Measurements from ENCODE around the gene LAMA2. TPM values are rescaled to one million over a fixed set of nuclear protein-coding genes. Genes with fewer than 3 reads are reported as not detected.

The LAMA2 gene
- total and polyA plus RNA-seq, 3 donors from 2014 or later, result 25.9 to 94.8 (median 56.0) TPM

DNA sequence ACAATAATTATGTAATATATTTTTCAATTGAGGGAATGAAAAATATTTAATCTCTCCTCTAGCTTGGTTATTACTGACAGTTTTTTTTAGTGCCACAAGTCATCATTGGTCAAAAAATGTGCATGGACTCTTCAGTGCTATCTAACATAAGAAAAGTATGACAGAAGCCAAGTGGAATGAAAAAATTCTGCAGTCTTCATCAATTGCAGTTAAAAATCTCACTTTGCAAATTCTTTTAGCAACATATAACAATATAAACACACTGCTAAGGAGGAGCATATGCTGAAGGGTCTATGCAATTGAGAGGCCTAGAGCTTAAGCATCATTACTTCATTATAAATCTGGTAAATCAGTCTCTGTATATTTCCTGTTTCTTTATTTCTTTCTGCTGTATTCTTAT lies 652.0 kb downstream of the LAMA2 start:
- TF ChIP-seq CTCF (IDR thresholded peaks at IDR 0.05) (no peak), POLR2A (IDR thresholded peaks at IDR 0.05) (no peak)
- no peak overlapping the region for H3K27ac ChIP-seq

DNA sequence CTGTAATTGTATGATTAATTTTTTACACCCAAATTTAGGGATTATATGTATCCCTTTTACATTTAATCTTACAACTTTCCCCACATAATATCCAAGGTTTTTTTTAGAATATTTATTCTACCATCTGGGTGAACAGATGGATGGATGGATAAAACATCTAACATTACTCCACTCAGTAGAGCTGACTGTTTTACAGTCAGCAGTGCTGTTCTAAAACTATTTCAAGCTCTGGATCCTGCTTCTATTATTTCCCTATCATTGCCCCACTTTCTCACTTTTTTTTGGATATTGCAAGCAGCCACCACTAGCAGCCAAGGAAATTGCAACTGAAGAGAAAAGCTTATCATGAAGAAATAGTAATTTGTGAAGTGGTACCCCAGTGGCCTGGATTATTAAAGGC lies 653.3 kb downstream of the LAMA2 start:
- H3K27me3 ChIP-seq, result no peaks in the 10 kb centered on the region
- intact Hi-C loops (cut with DNase I; ENCODE audit: low total_unique reads), result no loop called here
- H3K4me3 ChIP-seq, result no peak overlapping the region
- TF ChIP-seq CTCF (IDR thresholded peaks at IDR 0.05) (no peak), POLR2A (IDR thresholded peaks at IDR 0.05) (no peak)
- no peaks in the 10 kb centered on the region for H3K4me1 ChIP-seq
- no peak for DNase-seq
- no peaks in the 10 kb centered on the region for H3K36me3 ChIP-seq (ENCODE audit: low read depth, missing control alignments)
- no peak overlapping the region for H3K27ac ChIP-seq
- H3K9me3 ChIP-seq, result no peaks in the 10 kb centered on the region

More for the DNA sequence above, 652.0 kb downstream of the LAMA2 start:
- Histone ChIP-seq H3K36me3 (ENCODE audit: low read depth, missing control alignments) (no peaks in the 10 kb centered on the region), H3K9me3 (no peaks in the 10 kb centered on the region), H3K4me3 (no peak overlapping the region), H3K27me3 (no peaks in the 10 kb centered on the region), H3K4me1 (no peaks in the 10 kb centered on the region)
- intact Hi-C loops (cut with DNase I; ENCODE audit: low total_unique reads), result no loop called here
- no peak for DNase-seq

DNA sequence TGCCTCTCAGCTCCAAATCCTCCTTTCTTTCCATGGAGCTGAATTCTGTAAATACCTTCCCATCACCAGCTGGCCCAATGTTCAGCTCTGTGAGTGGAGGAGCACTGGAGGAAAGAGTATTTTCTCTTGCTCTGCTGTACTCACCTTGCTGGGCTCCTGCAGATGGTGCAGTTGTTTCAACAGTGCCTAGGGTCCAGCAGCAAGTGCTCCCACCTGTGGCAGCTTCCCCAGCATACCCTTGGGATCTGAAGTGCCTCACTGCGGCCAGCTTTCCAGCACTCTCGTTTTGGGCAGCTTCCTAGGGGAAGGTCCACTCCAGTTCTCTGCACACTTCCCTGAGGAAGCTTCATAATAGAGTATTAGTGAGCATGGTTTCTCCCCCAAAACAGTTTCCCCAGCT lies 656.1 kb downstream of the LAMA2 start:
- H3K36me3 ChIP-seq (ENCODE audit: low read depth, missing control alignments), result no peaks in the 10 kb centered on the region

GRCh38 chr6:129542705-129543104 lies 659.8 kb downstream of the LAMA2 start:
- 56 to 58% methylated on average over 2 of the region's 2 CpGs for WGBS, 2 donors
- DNase-seq, result no peak
- intact Hi-C loops (cut with DNase I; ENCODE audit: low total_unique reads), result no loop called here

More for the DNA sequence above, 656.1 kb downstream of the LAMA2 start:
- H3K4me3 ChIP-seq, result no peak overlapping the region
- H3K27me3 ChIP-seq, result no peaks in the 10 kb centered on the region
- H3K27ac ChIP-seq, result no peak overlapping the region
- no peaks in the 10 kb centered on the region for H3K4me1 ChIP-seq
- intact Hi-C loops (cut with DNase I; ENCODE audit: low total_unique reads), result no loop called here
- TF ChIP-seq POLR2A (IDR thresholded peaks at IDR 0.05), result no peak
- no peak for TF ChIP-seq CTCF (IDR thresholded peaks at IDR 0.05)
- no peak for DNase-seq
- 86 to 100% methylated on average over 2 of the region's 2 CpGs for WGBS, 2 donors
- H3K9me3 ChIP-seq, result no peaks in the 10 kb centered on the region

More at GRCh38 chr6:129542705-129543104, 659.8 kb downstream of the LAMA2 start:
- no peaks in the 10 kb centered on the region for H3K9me3 ChIP-seq
- H3K27ac ChIP-seq, result no peak overlapping the region
- no peak overlapping the region for H3K4me3 ChIP-seq
- H3K36me3 ChIP-seq (ENCODE audit: low read depth, missing control alignments), result no peaks in the 10 kb centered on the region
- H3K27me3 ChIP-seq, result no peaks in the 10 kb centered on the region
- no peaks in the 10 kb centered on the region for H3K4me1 ChIP-seq
- no peak for TF ChIP-seq CTCF (IDR thresholded peaks at IDR 0.05)
- no peak for TF ChIP-seq POLR2A (IDR thresholded peaks at IDR 0.05)

All from testis (tissue), 3 donors.